ENCODE measurements around the gene KLF11.

- TF ChIP-seq EZH2 (IDR thresholded peaks at IDR 0.05; ENCODE audit: borderline replicate concordance, insufficient read depth, low read length, poor library complexity, severe bottlenecking) (no peak), SMC3 (conservative IDR thresholded peaks at IDR 0.05; ENCODE audit: poor library complexity) (no peak)
These were observed 15.6 kb downstream of the KLF11 start for GRCh38 chr2:10059016-10059351.
